Hematopoietic multipotent progenitor cell treated with erythropoietin and hydrocortisone succinate and interleukin-3 and kit ligand, for 17 days (in vitro differentiated cells): ENCODE measurements around the gene UGT2A2.

Experiments used
- DNase-seq: peaks from one replicate; pipeline ENCODE4 v3.0.0-alpha.2; 2015; ENCODE audit warnings: low spot score

UGT2A2 gene

DNA sequence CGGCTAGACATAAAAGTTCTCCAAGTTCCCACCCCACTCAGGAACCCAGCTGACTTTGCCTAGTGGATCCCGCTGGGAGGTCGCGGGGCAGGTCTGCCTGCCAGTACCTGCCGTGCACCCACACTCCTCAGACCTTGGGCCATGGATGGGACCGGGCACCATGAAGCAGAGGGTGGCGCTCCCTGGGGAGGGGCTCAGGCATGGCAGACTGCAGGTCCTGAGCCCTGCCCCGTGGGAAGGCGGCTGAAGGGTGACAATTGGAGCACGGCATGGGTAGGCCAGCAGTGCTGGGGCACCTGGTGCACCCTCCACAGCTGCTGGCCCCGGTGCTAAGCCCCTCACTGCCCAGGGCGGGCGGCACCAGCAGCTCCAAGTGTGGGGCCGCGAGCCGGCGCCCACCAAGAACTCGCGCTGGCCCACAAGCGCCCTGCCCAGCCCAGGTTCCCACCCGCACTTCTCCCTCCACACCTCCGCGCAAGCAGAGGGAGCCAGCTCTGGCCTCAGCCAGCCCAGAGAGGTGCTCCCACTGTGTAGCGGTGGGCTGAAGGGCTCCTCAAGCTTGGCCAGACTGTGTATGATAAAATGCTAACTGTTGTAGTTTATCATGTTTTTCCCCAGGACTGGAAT, 63.1 kb downstream of the UGT2A2 start:
- no peak for DNase-seq

DNA sequence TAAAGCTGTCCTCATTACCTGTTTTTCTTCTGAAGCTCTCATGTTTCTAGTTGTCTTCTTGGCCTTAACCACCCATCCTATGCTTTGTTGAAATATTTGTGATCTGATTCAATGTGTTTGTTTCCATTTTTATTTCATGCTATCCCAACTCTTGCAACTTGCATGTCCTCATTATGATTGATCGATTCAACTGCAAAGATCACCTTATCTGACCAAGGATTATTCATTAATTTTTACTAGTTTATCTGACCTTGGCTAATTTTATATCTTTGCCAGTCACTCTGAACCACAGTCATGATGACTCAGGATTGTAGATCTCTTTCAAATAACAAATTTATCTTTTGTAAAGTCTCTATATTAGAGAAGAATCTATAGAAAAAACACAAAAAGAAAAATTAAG, 70.7 kb downstream of the UGT2A2 start:
- DNase-seq, result no peak

DNA sequence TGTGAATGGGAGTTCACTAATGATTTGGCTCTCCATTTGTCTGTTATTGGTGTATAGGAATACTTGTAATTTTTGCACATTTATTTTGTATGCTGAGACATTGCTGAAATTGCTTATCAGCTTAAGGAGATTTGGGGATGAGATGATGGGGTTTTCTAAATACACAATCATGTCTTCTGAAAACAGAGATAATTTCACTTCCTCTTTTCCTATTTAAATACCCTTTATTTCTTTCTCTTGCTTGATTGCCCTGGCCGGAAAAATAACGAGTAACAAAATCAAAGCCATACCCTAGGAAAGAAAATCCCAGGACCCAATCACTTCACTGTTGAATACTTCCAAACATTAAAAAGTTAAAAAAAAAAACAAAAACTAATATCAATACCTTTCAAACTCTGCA, 76.0 kb downstream of the UGT2A2 start:
- DNase-seq, result no peak

GRCh38 chr4:69549651-69550050, 89.8 kb downstream of the UGT2A2 start:
- DNase-seq, result no peak

- DNase-seq, result no peak
These were observed 93.2 kb downstream of the UGT2A2 start for GRCh38 chr4:69546134-69546765.
